Measurements from ENCODE around the gene TPSG1.

TPSG1 gene

GRCh38 chr16:1214719-1215118, 10.3 kb downstream of the TPSG1 start:
- TF ChIP-seq CTCF (IDR thresholded peaks at IDR 0.05; ENCODE audit: control insufficient read depth, extremely low read depth, insufficient read depth) = no peak
- H3K4me3 ChIP-seq (ENCODE audit: low read depth, low read length) = no peak overlapping the region
- DNase-seq (ENCODE audit: low read depth) = no peak

GRCh38 chr16:1213796-1214372, 11.2 kb downstream of the TPSG1 start:
- DNase-seq (ENCODE audit: low read depth) = no peak
- H3K4me3 ChIP-seq (ENCODE audit: low read depth, low read length) = no peak overlapping the region
- no peak for TF ChIP-seq CTCF (IDR thresholded peaks at IDR 0.05; ENCODE audit: control insufficient read depth, extremely low read depth, insufficient read depth)

GRCh38 chr16:1213231-1213630, 11.8 kb downstream of the TPSG1 start:
- TF ChIP-seq CTCF (IDR thresholded peaks at IDR 0.05; ENCODE audit: control insufficient read depth, extremely low read depth, insufficient read depth) = no peak
- H3K4me3 ChIP-seq (ENCODE audit: low read depth, low read length) = no peak overlapping the region
- no peak for DNase-seq (ENCODE audit: low read depth)

- no peak overlapping the region for H3K4me3 ChIP-seq (ENCODE audit: low read depth, low read length)
- no peak for TF ChIP-seq CTCF (IDR thresholded peaks at IDR 0.05; ENCODE audit: control insufficient read depth, extremely low read depth, insufficient read depth)
- no peak for DNase-seq (ENCODE audit: low read depth)
These were observed 12.4 kb downstream of the TPSG1 start for GRCh38 chr16:1212616-1213194.

DNA sequence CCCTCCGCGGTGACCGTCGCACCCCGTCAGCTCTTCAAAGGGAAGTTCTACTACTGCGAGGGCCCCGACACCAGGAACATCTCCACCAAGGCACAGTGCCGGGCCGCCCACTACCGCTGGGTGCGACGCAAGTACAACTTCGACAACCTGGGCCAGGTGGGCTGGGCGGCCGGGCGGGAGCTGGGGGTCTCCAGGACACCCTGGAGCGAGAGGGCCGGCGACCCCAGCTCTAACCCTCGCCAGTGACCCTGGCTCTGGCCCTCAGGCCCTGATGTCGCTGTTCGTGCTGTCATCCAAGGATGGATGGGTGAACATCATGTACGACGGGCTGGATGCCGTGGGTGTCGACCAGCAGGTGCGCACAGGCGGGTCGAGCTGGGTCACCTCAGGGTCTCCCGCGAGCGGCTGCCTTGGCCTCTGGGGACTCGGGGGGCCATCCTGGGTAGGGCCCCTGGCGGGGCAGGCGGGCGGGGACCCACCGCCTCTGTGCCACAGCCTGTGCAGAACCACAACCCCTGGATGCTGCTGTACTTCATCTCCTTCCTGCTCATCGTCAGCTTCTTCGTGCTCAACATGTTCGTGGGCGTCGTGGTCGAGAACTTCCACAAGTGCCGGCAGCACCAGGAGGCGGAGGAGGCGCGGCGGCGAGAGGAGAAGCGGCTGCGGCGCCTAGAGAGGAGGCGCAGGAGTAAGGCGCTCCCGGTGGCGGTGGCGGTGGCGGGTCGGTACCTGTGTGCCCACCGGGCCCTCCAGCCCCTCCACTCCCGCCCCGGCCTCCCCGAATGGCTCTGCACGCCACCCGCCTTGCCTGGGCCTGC, 13.4 kb downstream of the TPSG1 start:
- H3K4me3 ChIP-seq (ENCODE audit: low read depth, low read length) = no peak overlapping the region
- DNase-seq (ENCODE audit: low read depth) = no peak
- TF ChIP-seq CTCF (IDR thresholded peaks at IDR 0.05; ENCODE audit: control insufficient read depth, extremely low read depth, insufficient read depth) = no peak

- no peak for TF ChIP-seq CTCF (IDR thresholded peaks at IDR 0.05; ENCODE audit: control insufficient read depth, extremely low read depth, insufficient read depth)
- no peak for DNase-seq (ENCODE audit: low read depth)
- H3K4me3 ChIP-seq (ENCODE audit: low read depth, low read length) = no peak overlapping the region
These were observed 14.6 kb downstream of the TPSG1 start for GRCh38 chr16:1210461-1210860.

All from LNCaP clone FGC (cell line).